NCI-H510A treated with DMSO at 0.1 percent for 48 hours (cell line): Measurements from ENCODE around the gene ABCA4.

Experiments
- DNase-seq: peaks from one replicate; lab custom pipeline; 2025; lab: John Stamatoyannopoulos, UW

The ABCA4 gene

DNA sequence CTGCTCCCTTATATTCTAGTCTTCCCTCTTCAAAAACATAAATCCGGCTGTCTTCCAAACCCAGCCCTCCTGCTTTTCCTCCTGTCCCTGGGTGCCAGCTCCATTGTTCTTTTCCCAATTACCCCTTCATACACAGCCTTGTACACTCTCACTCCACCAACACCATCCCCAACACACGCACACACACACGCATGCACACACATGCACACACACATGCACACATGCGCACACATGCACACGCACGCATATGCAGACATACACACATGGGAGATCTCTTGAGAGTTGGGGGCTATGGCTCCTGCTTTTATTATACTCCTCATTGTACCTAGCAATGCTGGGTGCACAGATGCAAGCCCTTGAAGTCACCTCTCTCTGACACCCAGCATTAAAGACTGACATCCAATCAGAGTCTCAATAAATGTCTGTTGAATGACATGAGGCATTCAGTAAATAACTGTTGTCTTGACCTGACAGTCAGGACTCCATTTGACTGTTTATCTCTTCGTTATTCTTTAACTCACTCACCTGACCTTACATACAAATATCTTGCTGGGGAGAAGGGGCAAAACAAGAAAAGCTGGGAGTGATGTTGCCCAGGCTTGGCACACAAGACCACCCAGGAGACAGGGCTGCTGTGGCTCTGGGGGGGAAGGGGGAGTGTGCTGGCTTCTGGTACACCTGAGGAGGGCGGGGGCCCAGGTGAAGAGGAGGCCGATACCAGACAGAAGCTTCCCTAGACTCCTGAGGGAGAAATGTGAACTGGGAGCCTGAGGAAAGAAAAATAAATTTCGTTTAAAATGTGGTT is 16.0 kb downstream of the ABCA4 start:
- DNase-seq = no peak

DNA sequence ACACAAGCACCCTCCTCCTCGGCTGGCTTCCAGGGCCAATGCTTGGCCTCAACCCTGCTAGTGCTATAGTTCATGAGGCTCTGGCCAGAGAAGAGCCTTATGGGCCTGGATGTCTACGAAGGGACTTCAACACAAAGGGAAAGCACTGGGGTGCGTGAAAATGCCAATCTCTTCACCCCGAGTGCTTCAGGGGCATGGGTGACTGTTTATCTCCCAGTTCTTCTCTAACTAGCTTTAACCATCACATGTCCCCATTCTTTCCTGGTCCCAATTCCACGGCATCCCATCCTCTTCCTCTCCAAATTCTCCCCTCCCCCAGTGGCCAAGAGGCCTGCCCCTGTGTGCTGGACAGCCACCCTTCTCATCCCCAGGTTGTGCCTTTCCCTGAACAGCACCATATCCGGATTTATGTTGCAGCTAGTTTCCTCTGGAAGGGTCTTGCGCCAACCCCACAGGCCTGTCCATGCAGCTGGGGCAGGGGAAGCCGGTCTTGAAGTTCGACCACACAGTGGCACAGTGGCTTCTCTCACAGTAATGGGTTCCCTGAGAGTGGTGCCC is 16.7 kb downstream of the ABCA4 start:
- DNase-seq = no peak

DNA sequence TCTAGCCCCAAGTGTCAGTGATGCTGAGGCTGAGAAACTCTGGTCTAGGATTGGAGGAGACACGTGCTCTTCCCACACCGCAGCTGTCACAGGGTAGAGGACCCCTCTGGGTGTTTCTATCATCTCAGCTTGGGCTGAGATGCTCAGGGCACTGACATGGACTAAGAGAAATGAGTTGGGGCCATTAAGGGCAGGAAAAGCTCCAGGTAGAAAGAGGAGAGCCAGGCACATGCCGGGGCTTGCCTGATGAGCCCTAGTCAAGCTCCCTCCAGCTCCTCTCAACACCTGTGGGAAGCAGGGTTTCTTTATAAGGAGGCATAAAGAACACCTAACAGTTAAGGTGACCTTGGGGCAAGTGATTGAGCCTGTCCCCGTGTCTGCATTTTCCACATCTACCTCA is 17.3 kb downstream of the ABCA4 start:
- no peak for DNase-seq

DNA sequence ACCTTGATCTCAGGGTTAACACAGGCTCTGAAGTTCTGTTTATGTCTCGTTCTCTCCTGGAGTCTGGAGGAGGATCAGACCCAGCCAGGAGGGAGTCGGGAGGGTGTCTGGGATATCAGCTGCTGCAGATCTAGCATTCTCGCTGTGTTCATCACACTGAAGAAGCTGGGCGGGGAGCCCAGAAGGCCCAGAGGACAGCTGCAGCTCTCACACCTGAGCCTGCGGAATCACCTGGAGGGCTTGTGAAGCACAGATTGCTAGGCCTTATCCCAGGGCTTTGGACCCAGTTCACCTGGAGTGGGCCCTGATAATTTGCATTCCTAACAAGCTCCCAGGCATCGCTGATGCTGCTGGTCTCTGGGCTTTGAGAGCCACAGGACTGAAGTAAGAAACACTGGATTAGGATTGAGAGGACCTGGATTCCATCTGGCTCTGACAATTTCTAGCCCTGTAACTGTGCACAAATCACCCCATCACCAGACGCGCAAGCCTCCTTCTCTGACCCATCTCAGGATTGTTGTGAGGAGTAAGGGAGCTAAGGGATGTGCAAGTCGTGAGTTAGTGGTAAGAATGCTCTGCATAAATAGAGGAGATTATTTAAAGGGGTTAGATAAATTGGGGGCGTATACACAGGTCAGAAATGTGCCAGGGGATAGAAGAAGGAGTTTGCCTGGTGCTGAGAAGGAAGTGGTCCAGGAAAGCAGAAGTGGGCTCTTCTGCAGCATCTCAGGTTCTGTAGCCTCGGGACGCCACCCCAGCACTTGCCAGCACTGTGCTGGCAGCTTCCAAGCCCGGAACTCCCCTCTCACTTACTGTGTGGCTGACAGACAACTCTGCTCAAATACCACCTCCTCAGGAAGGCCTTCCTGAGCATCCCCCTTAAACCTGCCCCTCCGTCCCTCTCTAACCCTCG is 19.1 kb downstream of the ABCA4 start:
- DNase-seq = no peak

DNA sequence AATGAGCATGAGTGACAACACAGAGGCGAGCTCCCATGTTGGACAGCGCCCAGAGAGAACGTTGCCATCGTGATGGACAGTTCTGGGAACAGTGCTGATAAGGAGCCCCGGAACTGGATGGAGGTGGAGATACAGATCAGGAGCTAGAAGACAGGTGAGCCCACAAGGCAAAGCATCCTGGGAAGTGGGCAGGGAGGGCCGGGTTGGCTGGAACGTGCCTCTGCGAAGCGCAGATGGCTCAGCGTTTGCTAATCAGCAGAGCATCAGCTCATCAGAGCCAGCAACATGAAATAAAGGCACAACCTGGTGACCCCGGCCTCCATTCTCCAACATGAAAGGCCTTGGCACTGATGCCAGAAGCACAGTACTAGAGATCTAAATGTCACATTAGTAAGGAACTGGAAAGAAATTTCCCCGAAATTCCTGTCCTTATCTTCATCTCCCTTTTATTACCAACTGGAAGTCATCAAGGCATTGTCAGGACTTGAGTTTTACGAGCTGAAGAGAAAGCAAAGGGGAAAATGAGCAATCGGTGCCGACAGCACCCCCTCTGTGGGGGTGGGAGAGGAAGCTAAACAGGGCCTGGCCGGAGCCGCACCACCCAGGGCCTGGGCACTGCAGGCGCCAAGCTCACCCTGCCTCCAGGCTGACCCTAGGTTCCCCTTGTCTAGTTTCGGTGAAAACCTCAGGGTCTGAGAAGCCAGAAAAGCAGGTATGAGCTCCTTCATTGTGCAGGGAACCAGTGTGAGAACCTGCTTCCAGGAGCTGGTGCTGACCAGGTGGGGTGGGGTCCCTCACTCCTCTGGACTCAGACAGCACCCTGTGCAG is 19.9 kb downstream of the ABCA4 start:
- no peak for DNase-seq

DNA sequence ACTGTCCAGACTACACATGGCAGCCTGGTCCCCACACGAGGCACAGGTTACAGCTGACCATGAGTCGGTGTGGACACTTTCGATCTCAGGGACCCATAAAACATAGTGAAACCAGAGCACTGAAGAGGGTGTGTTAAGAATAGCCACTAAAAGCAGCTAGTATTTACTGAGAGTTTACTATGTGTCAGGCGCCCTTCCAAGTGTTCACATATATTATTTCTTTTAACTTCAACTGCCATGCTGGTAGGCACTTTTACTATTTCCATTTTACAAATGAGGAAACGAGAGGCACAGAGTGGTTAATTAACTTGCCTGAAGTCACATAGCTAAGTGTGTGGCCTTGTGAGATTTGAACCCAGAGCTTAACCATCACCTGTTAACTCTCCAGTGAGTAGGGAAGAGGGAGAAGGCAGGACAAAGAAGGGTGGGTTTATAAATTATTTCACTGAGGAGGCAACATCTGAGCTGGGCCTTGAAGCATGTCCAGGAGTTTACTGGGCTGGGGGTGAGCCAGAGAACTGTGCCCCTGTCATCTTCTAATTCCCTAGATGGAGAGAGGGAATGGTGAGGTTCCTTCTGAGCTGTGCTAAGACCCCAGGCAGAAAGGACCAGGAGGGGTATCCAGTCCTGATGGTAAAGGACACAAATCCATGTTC is 20.7 kb downstream of the ABCA4 start:
- no peak for DNase-seq

DNA sequence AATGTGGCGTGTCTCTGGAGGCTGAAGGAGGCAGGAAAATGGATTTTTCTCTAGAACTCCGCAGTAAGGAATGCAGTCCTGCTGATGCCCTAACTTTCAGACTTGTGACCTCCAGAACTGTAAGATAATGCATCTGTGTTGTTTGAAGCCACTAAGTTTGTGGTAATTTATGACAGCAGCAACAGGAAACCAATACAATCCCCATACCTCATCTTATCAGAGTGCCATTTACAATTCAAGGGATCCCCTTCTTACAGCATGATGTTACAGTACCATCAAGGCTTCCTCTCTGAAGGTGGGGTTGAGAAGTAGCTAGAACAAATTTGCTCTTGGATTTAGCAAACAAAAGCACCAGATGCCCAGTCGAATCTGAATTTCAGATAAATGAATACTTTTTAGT is 21.6 kb downstream of the ABCA4 start:
- no peak for DNase-seq

DNA sequence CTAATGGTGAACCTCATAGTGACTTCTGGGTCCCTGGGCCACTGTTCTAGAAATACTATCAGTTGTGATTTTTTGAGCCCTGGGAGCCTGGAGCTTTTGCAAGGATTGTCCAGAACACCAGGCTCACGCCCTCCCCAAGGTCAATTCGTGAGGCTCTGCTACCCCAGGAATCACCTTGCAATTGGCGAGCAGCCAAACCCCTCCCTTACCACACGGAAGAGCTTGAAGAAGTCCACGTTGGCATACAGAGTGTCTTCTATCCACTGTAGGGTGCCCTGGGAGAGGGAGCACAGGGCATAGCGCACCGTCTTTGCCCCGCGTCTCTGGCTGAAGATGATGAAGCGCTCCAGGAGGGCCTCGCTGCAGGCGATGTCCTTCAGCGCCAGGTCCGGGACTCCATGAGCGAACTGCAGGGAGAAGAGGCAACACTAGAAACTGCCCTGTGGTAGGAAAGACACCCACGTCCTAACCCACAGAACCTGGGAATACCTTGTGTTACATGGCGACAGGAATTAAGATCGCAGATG is 22.3 kb downstream of the ABCA4 start:
- no peak for DNase-seq

DNA sequence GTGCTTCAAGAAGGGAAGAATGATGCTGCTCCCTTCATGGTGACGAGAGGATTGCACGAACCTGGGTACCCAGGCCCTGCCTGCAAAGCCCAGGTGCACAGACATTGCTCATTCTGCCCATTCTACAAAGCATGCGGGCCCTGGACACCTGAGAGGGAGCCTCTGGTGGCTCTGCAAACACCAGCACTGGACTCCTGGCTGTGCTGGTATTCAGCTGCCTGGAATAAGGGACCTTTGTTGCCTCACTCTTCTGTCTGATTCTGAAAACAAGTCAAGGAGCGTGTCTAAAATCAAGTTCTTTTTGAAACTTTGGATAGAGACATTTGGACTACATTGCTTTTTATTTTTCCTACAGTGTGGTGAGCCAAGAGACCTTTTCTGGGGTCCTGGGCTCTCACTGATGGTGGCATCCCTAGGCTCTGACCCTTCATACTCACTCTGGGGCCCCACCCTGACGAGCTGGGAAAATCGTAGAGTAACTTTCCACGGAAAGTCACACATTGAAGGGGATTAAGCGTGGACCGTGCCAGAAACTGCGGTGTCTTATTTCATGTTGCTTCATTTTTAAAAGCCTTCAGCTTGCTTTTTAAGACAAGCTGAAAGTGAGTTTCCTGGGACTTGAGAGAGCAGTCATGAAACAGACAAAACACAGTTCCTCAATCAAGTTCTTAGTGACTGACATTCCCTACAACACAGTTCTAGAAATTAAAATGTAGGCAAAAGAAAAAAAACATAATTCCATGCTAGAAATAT is 24.0 kb downstream of the ABCA4 start:
- DNase-seq = no peak

DNA sequence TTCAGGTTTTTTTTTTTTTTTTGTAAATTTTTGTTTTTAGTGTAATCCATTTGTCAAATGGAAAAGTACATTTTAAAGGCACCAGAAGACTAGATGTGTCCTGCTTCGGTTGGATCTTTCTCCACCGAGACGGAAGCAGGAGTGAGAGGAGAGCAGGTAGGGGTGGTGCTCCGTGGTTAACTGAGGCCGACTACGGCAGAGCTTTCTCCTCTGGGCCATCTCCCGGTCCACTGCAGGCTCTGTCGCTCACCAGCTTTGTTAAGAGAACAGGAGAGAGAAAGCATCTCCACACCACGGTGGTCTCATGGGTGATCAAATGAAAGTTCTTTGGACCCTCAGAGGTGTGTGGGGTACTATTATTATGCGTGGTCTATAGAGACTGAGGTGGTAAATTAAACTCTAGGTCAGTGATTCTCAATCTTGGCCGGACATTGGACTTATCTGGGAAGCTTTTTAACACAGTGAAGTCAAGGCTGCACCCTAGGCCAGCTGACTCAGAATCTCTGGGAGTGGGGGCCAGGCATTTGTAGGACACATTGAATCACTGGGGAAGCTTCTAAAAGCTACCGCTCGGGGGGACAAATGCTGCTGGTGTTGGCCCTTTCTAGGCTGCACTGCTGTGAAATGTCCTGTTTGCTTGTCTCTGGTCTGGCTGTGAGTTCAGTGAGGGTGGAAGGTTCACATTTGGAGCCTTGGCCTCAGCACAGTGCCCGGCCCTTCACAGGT is 25.0 kb downstream of the ABCA4 start:
- DNase-seq = no peak

DNA sequence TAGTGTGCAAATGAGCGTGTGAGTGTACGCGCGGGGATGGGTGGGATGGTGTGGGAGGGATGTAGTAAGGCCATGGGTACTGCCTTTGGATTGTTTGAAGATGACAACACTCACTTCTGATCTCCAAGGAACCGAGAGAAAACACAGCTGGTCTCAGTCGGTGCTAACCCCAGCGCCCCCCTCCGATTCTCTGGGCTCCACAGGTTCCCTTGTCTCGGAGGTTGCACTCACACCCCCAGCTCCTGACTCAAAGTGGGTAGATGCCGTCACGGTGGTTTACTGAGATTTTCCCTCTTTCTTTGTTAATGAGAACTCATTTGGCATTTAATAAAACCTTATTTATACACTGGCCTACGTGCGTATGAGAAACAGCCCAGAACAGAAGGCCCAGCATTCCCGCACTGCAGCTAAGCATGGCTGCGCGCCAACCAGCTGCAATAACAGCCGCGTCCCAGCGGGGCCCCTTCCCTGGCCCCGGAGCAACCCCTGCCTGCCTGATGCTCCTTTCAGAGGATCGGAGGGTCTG is 25.8 kb downstream of the ABCA4 start:
- DNase-seq = no peak

DNA sequence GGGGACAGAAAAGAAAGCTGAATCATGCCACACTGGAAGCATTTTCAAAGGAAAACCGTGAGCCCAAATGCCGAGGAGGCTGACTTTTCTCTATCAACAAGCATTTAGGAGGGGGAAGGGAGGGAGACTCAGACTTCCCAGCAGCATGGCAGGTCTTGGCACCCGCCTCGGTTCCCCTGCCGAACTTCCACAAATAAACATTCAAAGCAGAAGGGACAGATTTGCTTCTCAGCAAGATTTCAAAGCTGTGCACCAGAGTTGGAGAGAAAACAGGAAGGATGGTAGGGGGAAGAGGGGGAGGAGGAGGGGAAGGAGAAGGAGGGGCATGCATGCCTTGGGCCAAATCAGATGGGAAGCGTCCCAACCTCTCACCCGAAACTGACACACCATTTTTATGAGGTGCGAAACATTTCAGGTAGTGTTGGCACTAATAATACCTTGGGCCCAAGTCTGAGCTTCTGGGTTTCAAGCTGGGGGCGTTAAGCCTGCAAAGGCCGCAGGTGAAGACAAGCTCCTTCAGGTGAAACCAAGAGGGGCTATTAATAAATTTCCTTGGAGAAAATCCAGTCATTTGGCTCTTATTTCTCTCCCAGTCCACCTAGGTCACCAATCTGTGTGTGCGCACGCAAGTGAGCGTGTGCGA is 26.4 kb downstream of the ABCA4 start:
- DNase-seq = no peak

DNA sequence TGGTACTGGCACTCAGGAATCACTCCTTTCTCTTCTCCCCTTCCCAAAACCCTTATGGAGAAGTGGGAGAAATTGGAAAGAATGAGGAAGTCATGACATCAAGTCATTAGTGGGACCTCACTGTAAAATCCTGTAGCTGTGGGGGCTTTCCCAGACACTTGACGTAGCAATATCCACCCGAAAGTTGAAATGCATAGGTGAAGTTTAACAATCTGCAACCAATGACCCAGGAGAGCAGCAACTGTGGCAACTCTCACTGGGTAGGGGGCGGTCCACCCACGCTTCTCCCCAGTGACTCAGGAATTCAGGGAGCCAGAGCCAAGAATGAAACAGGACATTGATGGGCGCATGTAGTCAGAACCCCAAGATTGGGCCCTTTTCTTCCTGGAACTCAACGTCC is 27.0 kb downstream of the ABCA4 start:
- DNase-seq = no peak

DNA sequence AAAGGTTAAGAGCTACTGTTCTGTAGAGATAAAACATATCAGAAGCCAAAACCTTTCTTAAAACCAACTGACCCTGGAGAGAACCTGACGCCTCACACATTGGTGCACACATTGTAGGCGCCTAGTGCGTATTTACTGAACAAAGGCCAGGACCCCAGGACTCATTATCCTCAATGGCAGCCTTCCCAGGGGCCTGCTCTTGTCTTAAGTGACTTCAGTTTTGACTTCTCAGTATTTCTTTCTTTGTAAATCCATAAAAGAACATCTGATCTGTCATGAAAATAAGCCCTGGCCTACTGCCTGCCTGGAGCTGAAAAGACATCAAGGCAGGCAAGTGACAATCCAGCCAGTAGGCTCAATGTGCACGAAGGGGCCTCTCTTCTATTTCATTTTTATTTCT is 27.6 kb downstream of the ABCA4 start:
- DNase-seq = no peak

DNA sequence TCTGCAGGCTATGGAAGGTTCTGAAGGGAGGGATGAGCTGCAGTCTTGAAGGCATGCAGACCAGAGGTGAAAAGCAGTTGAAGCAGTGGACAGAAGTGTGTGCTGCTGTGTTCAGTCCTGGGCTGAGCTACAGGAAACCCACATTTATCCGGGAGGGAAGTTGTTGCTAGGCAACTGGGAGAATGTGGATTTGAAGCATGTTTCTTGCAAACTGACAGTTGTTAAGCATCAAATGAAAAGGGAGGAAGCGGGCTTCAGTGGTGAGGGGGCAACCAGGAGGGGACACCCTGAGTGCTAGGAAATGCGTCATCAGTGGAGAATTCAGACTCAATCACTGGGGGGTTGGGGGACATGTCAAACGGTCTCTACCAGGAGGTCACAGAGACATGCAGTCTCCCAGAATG is 28.7 kb downstream of the ABCA4 start:
- DNase-seq = no peak

DNA sequence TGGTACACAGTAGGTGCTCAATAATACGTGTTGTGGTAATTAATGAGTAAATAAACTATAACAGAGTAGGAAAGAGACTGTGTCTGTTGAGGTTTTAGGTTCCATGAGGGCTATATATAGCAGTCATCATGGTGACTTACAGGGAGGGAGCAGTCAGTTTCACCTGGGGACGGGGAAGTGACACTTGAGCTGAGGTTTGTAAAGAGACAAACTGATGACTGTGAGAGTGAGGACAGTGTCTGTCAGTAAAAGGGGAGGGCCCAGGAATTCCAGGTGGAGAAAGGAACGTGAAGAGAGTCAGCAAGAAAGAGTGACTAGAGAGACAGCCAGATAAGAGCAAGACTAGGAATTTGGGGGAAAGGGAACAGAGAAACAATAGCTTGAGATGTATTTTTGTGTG is 30.2 kb downstream of the ABCA4 start:
- DNase-seq = peak; percentile 83

DNA sequence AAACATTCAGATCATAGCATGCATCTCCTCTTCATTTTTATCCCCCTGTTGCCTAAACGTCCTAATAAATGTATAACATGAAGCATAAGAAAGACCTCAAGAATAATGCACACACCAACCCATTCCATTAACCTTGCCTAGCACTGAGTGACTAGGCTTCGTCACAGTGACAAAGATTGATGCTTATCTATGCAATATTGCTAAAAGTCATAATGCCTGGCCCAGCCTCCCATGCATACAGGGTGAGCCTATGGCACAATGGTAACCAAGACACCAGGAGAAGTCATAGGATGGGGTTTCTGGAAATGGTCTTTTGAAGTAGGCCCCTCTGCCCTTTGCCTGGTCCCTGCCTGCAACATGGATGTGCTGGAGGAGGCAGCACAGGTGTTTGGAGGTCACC is 33.8 kb downstream of the ABCA4 start:
- no peak for DNase-seq

DNA sequence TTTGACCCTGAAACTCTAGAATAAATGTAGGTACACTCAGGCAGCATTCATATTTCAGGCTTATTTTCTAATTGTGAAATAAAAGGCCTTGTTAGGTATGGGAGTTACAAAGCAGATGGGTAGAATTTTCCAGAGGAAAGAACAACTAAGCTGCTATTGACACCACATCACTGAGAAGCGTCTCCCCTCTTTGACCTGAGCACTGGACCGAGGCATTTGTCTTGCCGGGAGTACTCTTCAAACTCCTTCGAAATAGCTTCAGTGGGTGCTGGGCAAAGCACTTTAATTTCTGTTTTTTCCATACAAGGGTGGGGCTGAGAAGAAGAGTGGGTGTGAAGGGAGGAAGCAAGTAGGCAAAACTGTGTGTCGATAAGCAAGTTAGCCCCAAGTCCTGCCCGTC is 36.4 kb downstream of the ABCA4 start:
- DNase-seq = no peak

DNA sequence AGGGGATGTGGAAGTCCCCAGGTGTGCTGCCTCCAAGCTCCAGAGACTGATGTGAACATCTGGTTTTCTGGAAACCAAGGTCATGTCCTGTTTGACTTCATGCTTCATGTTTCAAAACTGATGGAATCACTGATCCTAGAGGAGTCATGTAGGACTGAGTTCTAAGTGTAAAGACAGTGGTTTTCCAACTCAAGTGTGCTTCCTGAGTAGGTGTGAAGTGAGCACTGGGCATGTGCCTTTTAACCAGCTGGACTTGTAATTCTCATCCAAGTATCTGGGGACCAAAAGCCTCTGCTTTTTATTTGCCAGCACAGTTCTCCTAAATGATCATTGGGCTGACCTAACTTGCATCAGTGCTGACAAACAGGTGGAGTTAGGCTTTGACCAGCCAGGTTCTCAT is 36.9 kb downstream of the ABCA4 start:
- no peak for DNase-seq
